Liver (tissue), 3 donors: ENCODE data around the gene GMFB.

ENCODE experiments used
- GABPA ChIP-seq, 2 donors: IDR thresholded peaks in 1 of 2; conservative IDR thresholded peaks in 1 of 2; 2 replicates each; pipeline ENCODE4 v1.6.1; 2016; ENCODE audit warnings: antibody characterized with exemption in 2 of 2, mild to moderate bottlenecking in 1 of 2, moderate library complexity in 1 of 2
- HNF4G ChIP-seq: IDR thresholded peaks from 2 replicates; pipeline ENCODE4 v1.6.1; 2016; ENCODE audit warnings: antibody characterized with exemption
- JUND ChIP-seq, 2 donors: IDR thresholded peaks; 2 replicates each; pipeline ENCODE4 v1.6.1; 2016; ENCODE audit warnings: antibody characterized with exemption in 2 of 2
- MAX ChIP-seq: IDR thresholded peaks from 2 replicates; pipeline ENCODE4 v1.6.1; 2016; ENCODE audit warnings: antibody characterized with exemption
- NR2F2 ChIP-seq: IDR thresholded peaks from 2 replicates; pipeline ENCODE4 v1.6.1; 2016; ENCODE audit warnings: antibody characterized with exemption
- RXRA ChIP-seq, 2 donors: IDR thresholded peaks; 2 replicates each; pipeline ENCODE4 v1.6.1; 2017 to 2018; ENCODE audit warnings: antibody characterized with exemption in 2 of 2, mild to moderate bottlenecking in 1 of 2
- SP1 ChIP-seq: IDR thresholded peaks from 2 replicates; pipeline ENCODE4 v1.6.1; 2018; ENCODE audit warnings: antibody characterized with exemption, mild to moderate bottlenecking
- TAF1 ChIP-seq: conservative IDR thresholded peaks from 2 replicates; pipeline ENCODE4 v1.6.1; 2016; ENCODE audit warnings: antibody characterized with exemption, mild to moderate bottlenecking
- YY1 ChIP-seq: IDR thresholded peaks from 2 replicates; pipeline ENCODE4 v1.6.1; 2016; ENCODE audit warnings: antibody characterized with exemption, mild to moderate bottlenecking
- ZBTB33 ChIP-seq: IDR thresholded peaks from 2 replicates; pipeline ENCODE4 v1.6.1; 2016; ENCODE audit warnings: antibody characterized with exemption
- TF ChIP-seq, protein P1 (sequence below): fragments of 150-350 bp; IDR thresholded peaks from 2 replicates; pipeline ENCODE4 v1.5.1; 2017; ENCODE audit warnings: improper control_type of control experiment, low read depth, low read length; ENCODE audit not compliant: missing input control
- TF ChIP-seq, protein P2 (sequence below): IDR thresholded peaks from 2 replicates; pipeline ENCODE4 v1.6.1; 2016; ENCODE audit warnings: antibody characterized with exemption, mild to moderate bottlenecking
- TF ChIP-seq, protein P3 (sequence below): IDR thresholded peaks from 2 replicates; pipeline ENCODE4 v1.6.1; 2016; ENCODE audit warnings: antibody characterized with exemption
- donor health status: healthy.
- donor health status: healthy.

- TF ChIP-seq RXRA (IDR thresholded peaks at IDR 0.05), result no peak
- TF ChIP-seq, protein P1, sequence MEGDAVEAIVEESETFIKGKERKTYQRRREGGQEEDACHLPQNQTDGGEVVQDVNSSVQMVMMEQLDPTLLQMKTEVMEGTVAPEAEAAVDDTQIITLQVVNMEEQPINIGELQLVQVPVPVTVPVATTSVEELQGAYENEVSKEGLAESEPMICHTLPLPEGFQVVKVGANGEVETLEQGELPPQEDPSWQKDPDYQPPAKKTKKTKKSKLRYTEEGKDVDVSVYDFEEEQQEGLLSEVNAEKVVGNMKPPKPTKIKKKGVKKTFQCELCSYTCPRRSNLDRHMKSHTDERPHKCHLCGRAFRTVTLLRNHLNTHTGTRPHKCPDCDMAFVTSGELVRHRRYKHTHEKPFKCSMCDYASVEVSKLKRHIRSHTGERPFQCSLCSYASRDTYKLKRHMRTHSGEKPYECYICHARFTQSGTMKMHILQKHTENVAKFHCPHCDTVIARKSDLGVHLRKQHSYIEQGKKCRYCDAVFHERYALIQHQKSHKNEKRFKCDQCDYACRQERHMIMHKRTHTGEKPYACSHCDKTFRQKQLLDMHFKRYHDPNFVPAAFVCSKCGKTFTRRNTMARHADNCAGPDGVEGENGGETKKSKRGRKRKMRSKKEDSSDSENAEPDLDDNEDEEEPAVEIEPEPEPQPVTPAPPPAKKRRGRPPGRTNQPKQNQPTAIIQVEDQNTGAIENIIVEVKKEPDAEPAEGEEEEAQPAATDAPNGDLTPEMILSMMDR, result no peak
- TF ChIP-seq, protein P2, sequence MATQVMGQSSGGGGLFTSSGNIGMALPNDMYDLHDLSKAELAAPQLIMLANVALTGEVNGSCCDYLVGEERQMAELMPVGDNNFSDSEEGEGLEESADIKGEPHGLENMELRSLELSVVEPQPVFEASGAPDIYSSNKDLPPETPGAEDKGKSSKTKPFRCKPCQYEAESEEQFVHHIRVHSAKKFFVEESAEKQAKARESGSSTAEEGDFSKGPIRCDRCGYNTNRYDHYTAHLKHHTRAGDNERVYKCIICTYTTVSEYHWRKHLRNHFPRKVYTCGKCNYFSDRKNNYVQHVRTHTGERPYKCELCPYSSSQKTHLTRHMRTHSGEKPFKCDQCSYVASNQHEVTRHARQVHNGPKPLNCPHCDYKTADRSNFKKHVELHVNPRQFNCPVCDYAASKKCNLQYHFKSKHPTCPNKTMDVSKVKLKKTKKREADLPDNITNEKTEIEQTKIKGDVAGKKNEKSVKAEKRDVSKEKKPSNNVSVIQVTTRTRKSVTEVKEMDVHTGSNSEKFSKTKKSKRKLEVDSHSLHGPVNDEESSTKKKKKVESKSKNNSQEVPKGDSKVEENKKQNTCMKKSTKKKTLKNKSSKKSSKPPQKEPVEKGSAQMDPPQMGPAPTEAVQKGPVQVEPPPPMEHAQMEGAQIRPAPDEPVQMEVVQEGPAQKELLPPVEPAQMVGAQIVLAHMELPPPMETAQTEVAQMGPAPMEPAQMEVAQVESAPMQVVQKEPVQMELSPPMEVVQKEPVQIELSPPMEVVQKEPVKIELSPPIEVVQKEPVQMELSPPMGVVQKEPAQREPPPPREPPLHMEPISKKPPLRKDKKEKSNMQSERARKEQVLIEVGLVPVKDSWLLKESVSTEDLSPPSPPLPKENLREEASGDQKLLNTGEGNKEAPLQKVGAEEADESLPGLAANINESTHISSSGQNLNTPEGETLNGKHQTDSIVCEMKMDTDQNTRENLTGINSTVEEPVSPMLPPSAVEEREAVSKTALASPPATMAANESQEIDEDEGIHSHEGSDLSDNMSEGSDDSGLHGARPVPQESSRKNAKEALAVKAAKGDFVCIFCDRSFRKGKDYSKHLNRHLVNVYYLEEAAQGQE, result no peak
- no peak for TF ChIP-seq ZBTB33
- no peak for TF ChIP-seq MAX
- no peak for TF ChIP-seq JUND (IDR thresholded peaks at IDR 0.05)
- TF ChIP-seq NR2F2, result no peak
- TF ChIP-seq YY1, result no peak
- TF ChIP-seq GABPA (IDR thresholded peaks at IDR 0.05 in 1 of 2, conservative IDR thresholded peaks at IDR 0.05 in 1 of 2), result no peak
- TF ChIP-seq TAF1, result no peak
- no peak for TF ChIP-seq SP1
- TF ChIP-seq, protein P3, sequence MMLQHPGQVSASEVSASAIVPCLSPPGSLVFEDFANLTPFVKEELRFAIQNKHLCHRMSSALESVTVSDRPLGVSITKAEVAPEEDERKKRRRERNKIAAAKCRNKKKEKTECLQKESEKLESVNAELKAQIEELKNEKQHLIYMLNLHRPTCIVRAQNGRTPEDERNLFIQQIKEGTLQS, result no peak
- no peak for TF ChIP-seq HNF4G
These were observed 1.1 kb upstream of the GMFB start for GRCh38 chr14:54489731-54490444.
